Hepatocyte (in vitro differentiated cells): ENCODE data around the gene SREBF1.

Experiments
- CTCF ChIP-seq: fragments of 200-600 bp; sonication (generic); IDR thresholded peaks from 2 replicates; pipeline ENCODE4 v1.5.1; 2016; ENCODE audit warnings: antibody characterized with exemption, mild to moderate bottlenecking; ENCODE audit not compliant: poor library complexity
- EZH2 ChIP-seq: fragments of 200-600 bp; sonication (generic); IDR thresholded peaks from 2 replicates; pipeline ENCODE4 v1.6.1; 2016; ENCODE audit warnings: antibody characterized with exemption, mild to moderate bottlenecking, borderline replicate concordance
- EZH2phosphoT487 ChIP-seq: fragments of 200-600 bp; sonication (generic); IDR thresholded peaks from one replicate; pipeline ENCODE4 v1.6.1; 2018; ENCODE audit warnings: antibody characterized with exemption, mild to moderate bottlenecking, low read depth, moderate library complexity; ENCODE audit not compliant: unreplicated experiment, severe bottlenecking

GRCh38 chr17:17784657-17785267 lies 52.0 kb downstream of the SREBF1 start:
- TF ChIP-seq EZH2 (no peak), CTCF (no peak), EZH2phosphoT487 (no peak)
